PFSK-1 (cell line): ENCODE data around the gene CEMIP.

Experiments used
- POLR2AphosphoS5 ChIP-seq: IDR thresholded peaks from 2 replicates; pipeline ENCODE4 v1.6.1; 2012; ENCODE audit warnings: low read depth, mild to moderate bottlenecking, control low read depth, low read length, moderate library complexity
- SIN3A ChIP-seq: IDR thresholded peaks from 2 replicates; pipeline ENCODE4 v1.6.1; 2012; ENCODE audit warnings: mild to moderate bottlenecking, low read length, moderate library complexity, borderline replicate concordance; ENCODE audit not compliant: insufficient read depth
- TAF1 ChIP-seq: IDR thresholded peaks from 2 replicates; pipeline ENCODE4 v1.6.1; 2012; ENCODE audit warnings: low read length, control low read depth, borderline replicate concordance; ENCODE audit not compliant: insufficient read depth

DNA sequence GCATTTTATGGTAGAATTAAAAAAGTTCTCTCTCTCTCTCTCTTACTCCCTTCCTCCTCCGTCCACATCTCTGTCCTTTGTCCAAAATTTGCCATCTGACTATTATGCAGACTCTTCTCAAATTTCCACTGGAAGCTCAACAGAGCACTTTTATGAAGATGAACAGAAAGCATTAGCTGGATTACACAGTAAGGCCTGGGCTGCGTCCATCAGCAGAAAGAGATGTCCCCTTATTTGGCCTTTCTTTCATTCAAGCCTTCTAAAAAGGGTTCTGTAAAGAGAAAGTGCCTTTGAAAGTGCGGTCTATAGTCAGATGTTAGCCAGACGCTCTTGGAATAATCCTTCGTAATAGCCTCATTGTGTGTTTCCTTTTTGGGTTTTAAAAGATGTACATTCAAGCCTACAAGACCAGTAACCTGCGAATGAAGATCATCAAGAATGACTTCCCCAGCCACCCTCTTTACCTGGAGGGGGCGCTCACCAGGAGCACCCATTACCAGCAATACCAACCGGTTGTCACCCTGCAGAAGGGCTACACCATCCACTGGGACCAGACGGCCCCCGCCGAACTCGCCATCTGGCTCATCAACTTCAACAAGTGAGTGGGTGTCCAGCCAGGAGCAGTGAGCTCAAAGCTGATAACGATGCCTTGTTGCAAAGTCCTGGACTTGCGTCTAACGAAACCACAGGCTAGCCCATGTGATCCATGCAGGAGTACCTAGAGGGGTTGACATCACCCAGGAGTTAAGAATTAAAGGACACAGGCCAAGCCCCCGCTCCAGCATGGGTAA is 157.3 kb downstream of the CEMIP start:
- TF ChIP-seq POLR2AphosphoS5 (no peak), TAF1 (no peak), SIN3A (no peak)
